ENCODE results near the gene SPIN1.

DNA sequence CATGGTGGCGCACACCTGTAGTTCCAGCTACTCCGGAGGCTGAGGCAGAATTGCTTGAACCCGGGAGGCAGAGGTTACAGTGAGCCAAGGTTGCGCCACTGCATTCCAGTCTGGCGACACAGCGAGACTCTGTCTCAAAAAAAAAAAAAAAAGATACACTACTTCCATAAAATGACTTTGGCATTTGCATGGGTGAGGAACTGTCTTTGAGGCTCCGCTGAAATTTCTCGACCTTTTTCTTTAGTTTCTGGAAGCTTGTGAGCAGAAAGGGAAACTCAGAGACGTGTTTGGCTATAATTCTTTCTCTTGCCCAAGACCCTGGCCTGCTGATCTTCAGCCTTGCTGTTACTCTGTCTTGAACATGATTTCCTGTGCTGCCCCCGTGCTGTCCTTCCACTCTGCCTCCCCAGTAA lies 37.3 kb downstream of the SPIN1 start:
- TF ChIP-seq, protein P1, sequence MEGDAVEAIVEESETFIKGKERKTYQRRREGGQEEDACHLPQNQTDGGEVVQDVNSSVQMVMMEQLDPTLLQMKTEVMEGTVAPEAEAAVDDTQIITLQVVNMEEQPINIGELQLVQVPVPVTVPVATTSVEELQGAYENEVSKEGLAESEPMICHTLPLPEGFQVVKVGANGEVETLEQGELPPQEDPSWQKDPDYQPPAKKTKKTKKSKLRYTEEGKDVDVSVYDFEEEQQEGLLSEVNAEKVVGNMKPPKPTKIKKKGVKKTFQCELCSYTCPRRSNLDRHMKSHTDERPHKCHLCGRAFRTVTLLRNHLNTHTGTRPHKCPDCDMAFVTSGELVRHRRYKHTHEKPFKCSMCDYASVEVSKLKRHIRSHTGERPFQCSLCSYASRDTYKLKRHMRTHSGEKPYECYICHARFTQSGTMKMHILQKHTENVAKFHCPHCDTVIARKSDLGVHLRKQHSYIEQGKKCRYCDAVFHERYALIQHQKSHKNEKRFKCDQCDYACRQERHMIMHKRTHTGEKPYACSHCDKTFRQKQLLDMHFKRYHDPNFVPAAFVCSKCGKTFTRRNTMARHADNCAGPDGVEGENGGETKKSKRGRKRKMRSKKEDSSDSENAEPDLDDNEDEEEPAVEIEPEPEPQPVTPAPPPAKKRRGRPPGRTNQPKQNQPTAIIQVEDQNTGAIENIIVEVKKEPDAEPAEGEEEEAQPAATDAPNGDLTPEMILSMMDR (IDR thresholded peaks at IDR 0.05) = no peak
- no peak for TF ChIP-seq ZSCAN18 (CRISPR knock-in tag; IDR thresholded peaks at IDR 0.05)
- TF ChIP-seq TCF7 (CRISPR knock-in tag; IDR thresholded peaks at IDR 0.05; ENCODE audit: low read depth) = no peak
- no peak for TF ChIP-seq SP1 (CRISPR knock-in tag; conservative IDR thresholded peaks at IDR 0.05)
- TF ChIP-seq, protein P2, sequence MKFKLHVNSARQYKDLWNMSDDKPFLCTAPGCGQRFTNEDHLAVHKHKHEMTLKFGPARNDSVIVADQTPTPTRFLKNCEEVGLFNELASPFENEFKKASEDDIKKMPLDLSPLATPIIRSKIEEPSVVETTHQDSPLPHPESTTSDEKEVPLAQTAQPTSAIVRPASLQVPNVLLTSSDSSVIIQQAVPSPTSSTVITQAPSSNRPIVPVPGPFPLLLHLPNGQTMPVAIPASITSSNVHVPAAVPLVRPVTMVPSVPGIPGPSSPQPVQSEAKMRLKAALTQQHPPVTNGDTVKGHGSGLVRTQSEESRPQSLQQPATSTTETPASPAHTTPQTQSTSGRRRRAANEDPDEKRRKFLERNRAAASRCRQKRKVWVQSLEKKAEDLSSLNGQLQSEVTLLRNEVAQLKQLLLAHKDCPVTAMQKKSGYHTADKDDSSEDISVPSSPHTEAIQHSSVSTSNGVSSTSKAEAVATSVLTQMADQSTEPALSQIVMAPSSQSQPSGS (CRISPR knock-in tag; IDR thresholded peaks at IDR 0.05; ENCODE audit: borderline replicate concordance, low read depth) = no peak
- TF ChIP-seq, protein P3, sequence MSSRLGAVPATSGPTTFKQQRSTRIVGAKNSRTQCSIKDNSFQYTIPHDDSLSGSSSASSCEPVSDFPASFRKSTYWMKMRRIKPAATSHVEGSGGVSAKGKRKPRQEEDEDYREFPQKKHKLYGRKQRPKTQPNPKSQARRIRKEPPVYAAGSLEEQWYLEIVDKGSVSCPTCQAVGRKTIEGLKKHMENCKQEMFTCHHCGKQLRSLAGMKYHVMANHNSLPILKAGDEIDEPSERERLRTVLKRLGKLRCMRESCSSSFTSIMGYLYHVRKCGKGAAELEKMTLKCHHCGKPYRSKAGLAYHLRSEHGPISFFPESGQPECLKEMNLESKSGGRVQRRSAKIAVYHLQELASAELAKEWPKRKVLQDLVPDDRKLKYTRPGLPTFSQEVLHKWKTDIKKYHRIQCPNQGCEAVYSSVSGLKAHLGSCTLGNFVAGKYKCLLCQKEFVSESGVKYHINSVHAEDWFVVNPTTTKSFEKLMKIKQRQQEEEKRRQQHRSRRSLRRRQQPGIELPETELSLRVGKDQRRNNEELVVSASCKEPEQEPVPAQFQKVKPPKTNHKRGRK (CRISPR knock-in tag; IDR thresholded peaks at IDR 0.05; ENCODE audit: borderline replicate concordance) = no peak
- TF ChIP-seq ZMAT4 (CRISPR knock-in tag; IDR thresholded peaks at IDR 0.05) = no peak
- no peak for TF ChIP-seq ETV6 (CRISPR knock-in tag; IDR thresholded peaks at IDR 0.05)
- TF ChIP-seq ELF4 (CRISPR knock-in tag; IDR thresholded peaks at IDR 0.05; ENCODE audit: low read depth) = no peak

All from WTC11 (cell line).